Embryonic facial prominence (tissue), 1 donor: ENCODE data around the gene RALBP1.
A peak's percentile ranks its signal among the peaks of the same experiment; 100 is the strongest.
"Not testable (repeated sequence)": the region's sequence is repeated elsewhere in the genome, so short reads cannot be mapped to it uniquely, and the experiment has no call there.

Experiments used
- DNase-seq: peaks from one replicate; pipeline ENCODE4 v3.0.0-alpha.2; 2016; ENCODE audit errors: extremely low spot score

The RALBP1 gene

DNA sequence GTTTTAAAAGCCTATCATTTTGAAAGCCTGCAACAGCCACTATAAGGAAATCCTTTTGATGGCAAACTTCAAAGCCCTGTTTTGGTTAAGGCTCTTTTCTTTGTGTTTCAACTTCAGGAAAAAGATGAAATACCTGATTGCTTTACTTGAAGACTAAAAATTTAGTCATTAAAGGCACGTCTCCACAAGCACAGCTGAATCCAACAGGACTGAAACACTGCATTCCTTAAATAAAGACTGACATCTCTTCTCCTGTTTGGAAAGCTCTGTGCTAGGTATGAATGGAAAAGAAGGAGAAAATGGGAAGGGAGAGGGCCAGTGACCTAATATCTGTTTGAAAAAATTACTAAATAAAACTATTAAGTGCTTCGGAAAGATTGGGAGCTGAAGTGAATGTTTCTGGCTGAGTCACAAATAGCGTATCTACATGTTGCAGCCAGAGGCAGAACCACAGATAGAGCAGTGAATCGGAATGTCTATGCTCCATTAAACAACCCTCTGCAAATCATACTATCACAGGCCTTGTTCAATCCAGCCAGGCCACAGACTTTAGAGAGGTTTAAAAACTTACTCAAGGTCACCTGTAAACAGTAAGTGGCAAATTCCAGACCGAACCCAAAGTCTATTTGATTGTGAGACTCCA is 21.1 kb upstream of the RALBP1 start:
- no peak for DNase-seq

DNA sequence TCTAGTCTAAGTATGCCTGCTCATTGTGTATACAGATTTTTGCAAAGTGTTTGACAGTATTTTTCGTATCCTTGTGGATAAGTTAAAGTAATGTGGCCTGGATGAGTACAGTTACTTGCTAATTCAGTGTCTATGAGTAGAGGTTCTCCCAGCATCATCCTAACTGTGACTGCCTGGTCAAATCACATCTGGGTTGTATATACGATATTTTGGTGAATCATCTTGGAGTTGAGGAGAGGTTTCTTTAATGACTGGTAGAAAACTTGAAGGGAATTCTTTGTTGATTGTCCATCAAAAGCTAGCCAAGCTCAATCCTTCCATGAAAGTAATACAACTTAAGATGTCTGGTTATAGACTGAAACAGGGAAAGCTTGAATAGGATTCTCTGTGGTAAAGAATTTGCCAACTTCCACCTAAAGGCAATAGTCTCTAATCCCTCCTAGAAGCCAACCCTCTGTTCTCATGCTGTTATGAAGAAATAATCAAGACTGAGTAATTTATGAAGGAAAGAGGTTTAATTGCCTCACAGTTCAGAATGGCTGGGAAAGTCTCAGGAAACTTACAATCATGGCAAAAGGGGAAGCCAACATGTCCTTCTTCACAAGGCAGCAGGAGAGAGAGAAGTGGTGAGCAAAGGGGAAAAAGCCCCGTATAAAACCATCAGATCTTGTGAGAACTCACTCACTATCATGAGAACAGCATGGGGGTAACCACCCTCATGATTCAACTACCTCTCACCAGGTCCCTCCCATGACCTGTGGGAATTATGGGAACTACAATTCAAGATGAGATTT is 19.4 kb upstream of the RALBP1 start:
- no peak for DNase-seq

DNA sequence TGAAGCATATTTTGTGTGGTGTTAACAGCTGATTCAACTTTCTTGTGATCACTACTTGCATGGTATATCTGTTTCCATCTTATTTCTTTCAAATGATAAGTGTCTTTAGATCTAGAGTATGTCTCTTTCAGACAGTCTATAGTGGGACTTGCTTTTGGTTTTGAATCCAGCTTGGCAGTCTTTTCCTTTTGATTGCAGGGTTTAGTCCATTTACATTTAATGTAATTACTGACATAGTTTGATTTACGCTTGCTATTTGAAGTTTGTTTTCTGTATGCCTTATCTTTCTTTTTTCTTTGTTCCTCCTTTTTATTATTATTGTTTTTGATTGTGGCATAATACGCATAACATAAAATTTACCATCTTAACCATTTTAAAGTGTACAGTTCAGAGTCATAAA is 9.2 kb upstream of the RALBP1 start:
- no peak for DNase-seq

DNA sequence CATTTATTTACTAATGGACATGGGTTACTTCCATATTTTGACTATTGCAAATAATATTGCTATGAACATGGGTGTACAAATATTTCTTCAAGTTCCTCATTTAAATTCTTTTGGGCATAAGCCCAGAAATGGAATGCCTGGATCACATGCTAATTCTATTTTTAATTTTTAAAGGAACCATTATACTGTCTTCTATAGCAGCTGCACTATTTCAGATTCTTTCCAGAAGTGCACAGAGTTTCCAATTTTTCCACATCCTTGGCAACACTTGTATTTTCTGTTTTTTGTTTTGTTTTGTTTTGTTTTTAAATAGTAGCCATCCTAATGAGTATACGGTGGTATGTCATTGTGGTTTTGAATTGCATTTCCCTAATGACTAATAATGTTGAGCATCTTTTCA is 8.5 kb upstream of the RALBP1 start:
- no peak for DNase-seq

DNA sequence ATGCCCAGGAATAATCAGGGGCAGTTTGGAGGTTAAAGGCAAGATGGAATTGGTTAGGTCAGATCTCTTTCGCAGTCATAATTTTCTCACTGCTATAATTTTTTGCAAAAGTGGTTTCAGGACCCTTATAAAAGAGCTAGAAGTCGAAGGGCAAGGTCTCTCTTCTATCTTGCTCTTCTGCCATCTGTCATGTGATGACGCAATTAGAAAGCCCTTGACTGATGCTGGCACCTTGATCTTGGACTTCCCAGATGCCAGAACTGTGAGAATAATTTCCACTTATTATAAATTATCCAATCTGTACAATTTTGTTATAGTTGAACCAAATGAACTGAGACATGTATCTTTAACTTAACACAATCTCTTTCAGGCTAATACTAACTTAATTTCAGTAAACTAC is 6.3 kb upstream of the RALBP1 start:
- no peak for DNase-seq

DNA sequence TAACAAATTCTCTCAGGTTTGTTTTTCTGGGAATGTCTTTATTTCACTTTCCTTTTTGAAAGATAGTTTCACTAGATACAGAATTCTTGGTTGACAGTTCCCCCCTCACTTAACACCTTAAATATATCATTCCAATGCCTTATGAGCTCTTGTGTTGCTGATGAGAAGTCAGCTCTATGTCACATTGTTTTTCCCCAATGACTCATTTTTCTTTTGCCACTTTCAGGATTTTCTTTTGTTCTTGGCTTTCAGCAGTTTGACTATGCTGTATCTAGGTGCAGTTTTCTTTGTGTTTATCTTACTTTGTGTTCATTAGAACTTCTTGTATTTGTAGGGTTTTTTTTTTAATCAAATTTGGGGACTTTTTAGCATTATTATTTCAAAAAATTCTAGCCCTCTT is 5.6 kb upstream of the RALBP1 start:
- DNase-seq, result no peak

DNA sequence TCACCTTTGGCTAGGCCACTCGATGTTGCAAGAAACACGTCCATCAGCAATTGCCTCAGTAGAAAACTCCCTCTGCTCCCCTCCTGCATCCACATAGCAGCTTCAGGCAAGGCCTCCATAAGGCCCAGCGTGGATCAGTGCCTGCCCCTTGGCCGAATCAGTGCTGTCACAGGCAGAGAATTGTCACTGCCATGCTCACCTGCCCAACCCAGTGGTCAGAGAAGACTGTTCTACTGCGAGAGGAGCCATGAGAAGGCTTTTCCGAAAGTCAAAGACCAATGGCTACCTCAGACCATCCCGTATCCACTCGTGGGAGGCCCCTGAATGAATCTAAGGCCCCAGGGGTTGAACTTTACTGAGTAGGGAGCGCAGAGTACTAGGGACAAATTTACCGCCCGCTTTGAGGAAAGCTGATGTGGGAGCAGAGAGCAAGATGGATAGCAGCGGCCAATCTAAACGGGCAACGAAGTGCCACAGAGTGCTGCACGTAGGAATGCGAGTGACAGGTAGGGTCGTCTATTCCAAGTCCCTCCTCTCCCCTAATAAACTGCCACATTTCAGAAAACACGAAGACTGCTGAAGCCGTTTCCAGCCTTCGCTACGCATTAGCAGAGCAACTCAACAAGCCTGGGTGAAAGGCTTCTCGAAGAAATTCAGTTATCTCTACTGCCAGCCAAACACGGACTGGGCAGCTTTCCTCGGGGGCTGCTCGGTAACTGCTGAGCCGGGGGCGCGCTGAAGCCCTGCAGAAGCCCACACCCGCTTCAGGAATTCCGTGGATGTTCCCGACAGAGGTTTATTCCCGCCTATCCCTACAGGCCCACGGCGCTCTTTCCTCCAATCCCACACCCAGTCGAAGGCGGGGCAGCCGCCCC is 968 bp upstream of the RALBP1 start:
- DNase-seq, result peak; percentile 60

DNA sequence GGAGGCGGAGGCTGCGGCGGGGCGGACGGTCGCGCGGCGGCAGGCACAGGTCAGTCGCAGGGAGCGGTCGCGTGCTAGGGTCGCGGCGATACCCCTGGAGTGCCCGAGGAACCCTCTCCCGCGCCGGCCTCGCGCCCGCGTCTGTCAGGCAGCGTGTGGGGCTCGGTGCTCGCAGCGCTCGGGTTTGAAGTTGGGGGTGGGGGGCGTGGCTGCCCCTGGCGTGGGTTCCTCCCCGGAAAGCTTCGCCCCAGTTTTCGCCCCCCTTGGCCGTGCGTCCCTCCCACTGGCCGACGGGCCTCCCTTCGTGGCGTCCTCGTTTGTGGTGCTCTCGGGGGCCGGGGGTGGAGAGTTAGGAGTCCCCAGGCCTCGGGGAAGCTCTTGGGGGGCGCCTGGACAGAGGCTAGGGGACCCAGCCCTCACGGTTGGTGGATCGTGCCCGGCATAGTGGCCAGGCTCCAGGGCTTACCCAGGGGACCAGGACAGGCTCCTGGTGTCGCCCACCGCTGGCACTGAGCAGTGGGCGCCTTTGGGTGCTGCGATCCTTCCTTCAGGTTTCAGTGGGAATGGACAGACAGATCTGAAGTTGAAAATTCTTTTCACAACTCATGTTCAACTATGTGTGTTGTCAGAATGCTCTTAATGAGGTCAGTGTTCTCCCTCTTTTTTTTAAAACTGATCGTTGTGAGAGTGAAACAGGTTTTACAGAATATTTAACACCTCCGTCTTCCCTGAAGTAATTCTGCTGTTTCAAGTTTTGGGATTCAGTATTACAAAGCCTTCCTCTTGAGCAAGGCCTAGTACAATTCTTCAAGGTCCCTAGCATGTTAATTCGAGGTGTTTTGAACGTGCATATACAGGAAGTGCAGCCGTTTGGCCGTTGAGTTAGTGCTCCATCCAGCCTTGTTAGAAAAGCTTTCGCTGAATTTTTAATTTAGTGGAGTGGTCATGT is 604 bp downstream of the RALBP1 start:
- no peak for DNase-seq

DNA sequence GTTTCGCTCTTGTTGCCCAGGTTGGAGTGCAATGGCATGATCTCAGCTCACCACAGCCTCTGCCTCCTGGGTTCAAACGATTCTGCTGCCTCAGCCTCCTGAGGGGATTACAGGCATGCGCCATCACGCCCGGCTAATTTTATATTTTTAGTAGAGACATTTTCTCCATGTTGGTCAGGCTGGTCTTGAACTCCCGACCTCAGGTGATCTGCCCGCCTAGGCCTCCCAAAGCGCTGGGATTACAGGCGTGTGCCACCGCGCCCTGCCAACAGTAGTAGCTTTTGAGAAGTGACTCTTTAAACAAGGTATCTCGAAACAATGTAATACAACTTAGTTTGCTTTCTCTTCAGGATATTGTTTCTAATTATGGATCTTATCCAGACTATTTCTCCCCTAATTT is 1.6 kb downstream of the RALBP1 start:
- DNase-seq, result not testable (repeated sequence)

DNA sequence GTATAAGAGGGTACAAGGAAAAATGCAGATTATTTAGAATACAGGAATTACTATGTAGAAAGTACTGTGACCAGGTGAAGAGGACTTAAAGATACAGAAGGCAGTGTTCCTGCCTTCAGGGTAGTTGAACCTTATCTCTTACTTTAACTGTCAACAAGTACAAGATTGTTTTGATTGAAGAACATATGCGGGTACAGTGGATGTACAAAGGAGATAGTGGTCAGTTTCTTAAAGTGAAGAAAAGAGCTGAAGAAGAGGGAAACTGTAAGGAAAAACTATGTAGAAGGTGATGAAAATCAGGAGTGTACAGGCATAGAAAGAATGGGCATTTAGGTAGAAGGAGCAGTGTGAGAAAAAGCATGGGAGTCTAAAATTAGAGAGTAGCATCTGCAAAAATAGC is 2.2 kb downstream of the RALBP1 start:
- DNase-seq, result no peak

DNA sequence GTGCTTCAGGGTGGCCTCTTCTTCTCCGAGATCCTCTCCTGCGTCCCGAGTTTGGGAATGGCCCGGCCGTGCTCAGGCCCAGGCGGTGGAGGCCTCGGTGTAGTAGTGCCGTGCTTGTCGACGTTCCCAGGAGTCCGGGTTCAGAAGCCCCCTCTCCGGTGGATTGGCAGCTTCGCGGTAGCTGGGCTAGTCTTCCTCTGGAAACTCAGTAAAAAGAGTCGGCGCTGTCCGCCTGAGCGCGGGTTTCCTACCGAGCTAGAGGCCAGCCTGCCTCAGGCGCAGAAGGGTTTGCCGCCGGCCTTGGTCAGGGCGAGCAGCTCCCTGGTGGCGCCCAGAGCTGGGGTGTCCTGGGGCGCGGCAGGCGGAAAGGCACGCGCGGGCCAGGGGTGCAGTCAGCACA is 3.2 kb downstream of the RALBP1 start:
- no peak for DNase-seq

DNA sequence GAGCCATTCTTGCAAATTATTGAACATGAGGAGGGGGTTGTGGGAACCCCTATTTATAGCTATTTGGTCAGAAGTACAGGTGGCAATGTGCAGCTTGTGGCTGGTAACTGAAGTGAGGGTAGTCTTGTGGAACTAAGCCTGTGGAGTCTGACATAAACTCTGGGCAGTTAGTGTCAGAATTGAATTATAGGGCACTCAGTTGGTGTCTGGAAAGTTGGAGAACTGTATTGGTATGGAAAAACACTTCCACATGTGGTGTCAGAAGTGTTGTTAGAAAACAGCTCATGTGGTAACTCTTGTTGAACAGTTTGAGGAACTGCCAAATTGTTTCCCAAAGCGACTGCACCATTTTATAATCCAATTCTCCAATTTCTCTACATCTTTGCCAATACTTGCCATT is 7.5 kb downstream of the RALBP1 start:
- no peak for DNase-seq

DNA sequence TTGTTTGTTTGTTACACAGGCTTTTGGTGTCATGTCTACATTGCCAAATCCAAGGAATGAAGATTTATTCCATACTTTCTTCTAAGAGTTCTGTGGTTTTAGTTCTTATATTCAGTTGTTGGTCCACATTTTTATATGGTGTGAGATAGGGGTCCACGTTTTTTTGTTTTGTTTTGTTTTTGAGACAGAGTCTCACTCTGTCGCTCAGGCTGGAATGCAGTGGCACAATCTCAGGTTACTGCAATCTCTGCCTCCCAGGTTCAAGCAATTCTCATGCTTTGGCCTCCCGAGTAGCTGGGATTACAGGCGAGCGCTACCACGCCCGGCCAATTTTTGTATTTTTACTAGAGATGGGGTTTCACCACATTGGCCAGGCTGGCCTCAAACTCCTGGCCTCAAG is 8.2 kb downstream of the RALBP1 start:
- no peak for DNase-seq

DNA sequence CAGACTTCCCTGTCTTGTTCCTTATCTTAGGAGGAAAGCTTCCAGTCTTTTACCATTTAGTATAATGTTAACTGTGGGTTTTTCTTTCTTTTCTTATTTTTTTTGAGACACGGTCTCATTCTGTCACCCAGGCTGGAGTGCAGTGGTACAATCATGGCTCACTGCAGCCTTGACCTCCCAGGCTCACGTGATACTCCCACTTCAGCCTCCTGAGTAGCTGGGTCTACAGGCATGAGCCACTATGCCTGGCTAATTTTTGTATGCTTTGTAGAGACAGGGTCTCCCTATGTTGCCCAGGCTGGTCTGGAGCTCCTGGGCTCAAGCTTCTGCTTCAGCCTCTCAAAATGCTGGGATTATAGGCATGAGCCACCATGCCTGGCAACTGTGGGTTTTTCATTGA is 9.5 kb downstream of the RALBP1 start:
- DNase-seq, result not testable (repeated sequence)

DNA sequence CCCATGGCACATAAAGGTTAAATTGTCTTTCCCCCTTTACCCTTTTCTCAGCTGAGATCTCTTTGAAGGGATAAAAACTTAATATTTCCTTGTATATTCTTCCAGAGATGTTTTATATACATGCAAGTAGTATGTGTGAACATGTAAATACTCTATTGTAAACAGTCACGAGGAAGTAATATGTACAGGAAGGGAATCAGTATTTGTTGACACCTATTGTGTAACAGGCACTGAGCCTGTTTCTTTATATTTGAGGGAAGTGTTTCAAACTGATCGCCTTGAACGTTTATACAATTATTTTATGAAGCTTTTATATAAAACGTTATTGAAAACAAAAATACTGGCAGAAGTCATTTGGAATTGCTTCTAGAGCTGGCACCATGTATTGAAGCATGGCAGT is 13.2 kb downstream of the RALBP1 start:
- DNase-seq, result no peak

DNA sequence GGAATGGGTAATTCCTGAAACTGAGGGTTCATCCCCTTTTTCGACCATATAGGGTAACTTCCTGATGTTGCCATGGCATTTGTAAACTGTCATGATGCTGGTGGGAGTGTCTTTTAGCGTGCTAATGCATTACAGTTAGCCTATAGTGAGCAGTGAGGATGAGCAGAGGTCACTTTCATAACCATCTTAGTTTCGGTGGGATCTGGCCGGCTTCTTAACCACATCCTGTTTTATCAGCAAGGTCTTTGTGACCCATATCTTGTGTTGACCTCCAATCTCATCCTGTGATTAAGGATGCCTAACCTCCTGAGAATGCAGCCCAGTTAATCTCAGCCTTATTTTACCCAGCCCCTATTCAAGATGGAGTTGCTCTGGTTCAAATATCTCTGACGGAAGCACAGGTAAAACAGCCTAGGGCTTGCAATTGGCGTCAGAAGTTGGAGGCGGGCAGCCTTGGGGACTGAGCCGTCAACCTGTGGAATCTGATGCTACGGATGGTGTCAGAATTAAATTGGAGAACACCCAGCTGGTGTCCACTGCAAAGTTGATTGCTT is 19.5 kb downstream of the RALBP1 start:
- DNase-seq, result no peak

DNA sequence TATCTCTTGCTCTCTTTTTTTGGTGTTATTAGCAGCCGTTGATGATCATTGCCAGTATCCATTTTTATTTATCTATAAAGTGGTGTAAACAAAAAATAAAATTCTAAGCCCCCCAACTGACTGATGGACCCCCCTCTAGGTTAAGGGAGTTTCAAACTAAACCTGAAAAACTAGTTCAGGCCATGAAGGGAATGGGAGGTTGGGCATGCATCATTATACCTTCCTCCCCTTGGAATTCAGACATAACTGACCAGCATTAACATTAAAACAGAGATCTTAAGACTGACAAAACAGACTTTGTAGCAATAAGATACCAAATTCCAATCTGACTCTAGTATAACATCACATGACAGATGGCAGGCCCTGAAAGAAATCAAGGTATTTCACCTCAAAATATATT is 20.2 kb downstream of the RALBP1 start:
- no peak for DNase-seq

DNA sequence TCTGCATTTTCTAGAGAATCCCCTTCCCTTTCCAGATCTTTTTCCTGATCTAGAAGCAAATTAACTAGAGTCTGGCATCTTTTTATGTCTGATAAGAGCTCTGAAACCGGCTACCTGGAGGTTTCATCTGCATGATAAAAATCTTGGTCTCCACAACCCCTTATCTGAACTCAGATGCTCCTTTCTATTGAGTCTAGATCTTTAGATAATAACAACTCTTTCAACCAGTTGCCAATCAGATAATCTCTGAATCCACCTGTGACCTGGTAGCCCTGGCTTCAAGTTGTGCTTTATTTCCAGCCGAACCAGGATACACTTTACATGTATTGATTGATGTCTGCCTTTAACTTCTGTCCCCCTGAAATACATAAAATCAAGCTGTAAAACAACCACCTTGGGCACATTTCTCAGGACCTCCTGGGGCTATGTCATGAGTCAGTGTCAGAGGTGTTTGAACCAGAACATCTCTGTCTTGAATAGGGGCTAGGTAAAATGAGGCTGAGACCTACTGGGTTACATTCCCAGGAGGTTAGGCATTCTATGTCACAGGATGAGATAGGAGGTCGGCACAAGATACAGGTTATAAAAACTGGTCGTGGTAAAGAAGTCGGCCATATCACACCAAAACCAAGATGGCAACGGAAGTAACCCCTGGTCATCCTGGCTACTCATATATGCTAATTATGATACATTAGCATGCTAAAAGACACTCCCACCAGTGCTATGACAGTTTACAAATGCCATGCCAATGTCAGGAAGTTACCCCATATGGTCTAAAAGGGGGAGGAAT is 20.8 kb downstream of the RALBP1 start:
- DNase-seq, result no peak

DNA sequence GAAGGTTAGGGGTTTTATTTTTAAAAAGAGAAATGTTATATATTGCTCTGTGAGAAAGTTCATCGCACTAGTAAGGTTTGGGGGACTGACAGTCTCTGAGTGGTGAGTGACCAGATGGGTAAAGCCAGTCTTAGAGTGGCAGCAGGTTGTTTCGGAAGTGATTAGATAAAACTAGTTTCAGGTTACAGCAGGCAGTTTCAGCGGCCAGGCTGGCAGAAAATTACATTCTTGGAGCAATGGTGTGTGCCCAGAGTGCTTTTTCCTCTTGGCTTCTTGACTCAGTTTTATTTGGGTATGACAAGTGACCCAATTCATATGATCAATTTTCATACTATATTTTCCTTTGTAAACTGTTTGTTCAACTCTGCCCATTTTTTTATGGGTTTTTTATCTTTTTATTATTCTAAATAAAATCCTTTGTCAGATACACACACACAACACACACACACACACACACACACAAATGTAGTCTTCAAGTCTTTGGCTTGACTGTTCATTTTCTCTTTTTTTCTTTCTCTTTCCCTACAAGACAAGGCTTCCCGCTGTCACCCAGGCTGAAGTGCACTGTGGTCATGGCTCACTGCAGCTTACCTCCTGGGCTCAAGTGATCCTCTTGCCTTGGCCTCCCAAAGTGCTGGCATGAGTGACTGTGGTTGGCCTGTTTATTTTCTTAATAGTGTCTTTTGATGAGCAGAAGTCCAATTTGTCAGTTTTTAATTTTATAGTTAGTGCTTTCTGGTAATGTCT is 30.9 kb downstream of the RALBP1 start:
- DNase-seq, result no peak
